Measurements from ENCODE around the gene UQCC5.

GRCh38 chr3:52533623-52534280 is 2.7 kb upstream of the UQCC5 start, which contains the start of gene NT5DC2:
- TF ChIP-seq EP300 (IDR thresholded peaks at IDR 0.05) (no peak), CTCF (IDR thresholded peaks at IDR 0.05) (peak in 1 of 4 experiments; percentile 45), POLR2A (IDR thresholded peaks at IDR 0.05) (peak in 1 of 2 donors; percentile 23), POLR2AphosphoS5 (IDR thresholded peaks at IDR 0.05) (no peak)
